GM12878 (cell line): Measurements from ENCODE around the gene KRTAP5-2. TPM values are rescaled to one million over a fixed set of nuclear protein-coding genes. Genes with fewer than 3 reads are reported as not detected.

ENCODE experiments used
- ATAC-seq: fragments of 200-7000 bp; cut with Tn5 transposase; 3 replicates; pipeline ENCODE4 v1.9.1; 2020; ENCODE audit warnings: mild to moderate bottlenecking, moderate library complexity
- BruUV-seq: library from RNA; stranded (reverse); fragments of 400-500 nt; replicated peaks from 2 replicates; lab custom pipeline; 2021; lab: Mats Ljungman, UMichigan
- CTCF ChIA-PET: fragments of 300-600 bp; sonication (Branson Sonifier 250); formaldehyde crosslinking; extraction: SDS; loops from one replicate; lab custom pipeline; 2021; ENCODE audit warnings: inconsistent platforms; lab: Yijun Ruan, JAX
- POLR2A ChIA-PET: fragments of 350-600 bp; formaldehyde crosslinking; extraction: SDS; loops from one replicate; lab custom pipeline; 2021; ENCODE audit warnings: inconsistent platforms; lab: Charles Lee
- RAD21 ChIA-PET: fragments of 300-600 bp; sonication (Branson Sonifier 250); formaldehyde crosslinking; loops from one replicate; lab custom pipeline; 2023; ENCODE audit warnings: antibody characterized with exemption; ENCODE audit not compliant: unreplicated experiment; lab: Charles Lee
- SMC1A ChIA-PET: fragments of 300-600 bp; sonication (Branson Sonifier 250); formaldehyde crosslinking; loops from one replicate; lab custom pipeline; 2023; ENCODE audit not compliant: unreplicated experiment, uncharacterized antibody; lab: Charles Lee
- DNase-seq: peaks from one replicate; pipeline ENCODE4 v3.0.0-alpha.2; 2011; ENCODE audit warnings: low read depth, low spot score
- FAIRE-seq: peaks from 3 replicates; lab custom pipeline; 2011; peaks lifted over from hg19 to GRCh38; lab: Jason Lieb, UNC
- H2AFZ ChIP-seq: 2 replicates; pipeline ENCODE4 v1.6.0; 2011; ENCODE audit warnings: low read depth, low read length, control low read depth; ENCODE audit not compliant: control insufficient read depth
- H3K27ac ChIP-seq: 2 replicates; pipeline ENCODE4 v1.5.1; 2011; ENCODE audit warnings: control low read depth; ENCODE audit not compliant: control insufficient read depth, insufficient read depth
- H3K27me3 ChIP-seq, 2 experiments: replicated peaks in 1 of 2; 2 replicates each; pipeline versions ENCODE4 v1.6.0 to v1.6.1; 2011; ENCODE audit warnings: low read length in 1 of 2; ENCODE audit not compliant: control insufficient read depth in 2 of 2, insufficient read depth in 2 of 2
- H3K36me3 ChIP-seq, 2 experiments: 2 replicates each; pipeline ENCODE4 v1.5.1; 2011; ENCODE audit warnings: low read length in 1 of 2; ENCODE audit not compliant: control insufficient read depth in 2 of 2, insufficient read depth in 2 of 2
- H3K4me1 ChIP-seq: 2 replicates; pipeline ENCODE4 v1.6.1; 2011; ENCODE audit warnings: mild to moderate bottlenecking, low read length, moderate library complexity, mixed read lengths; ENCODE audit not compliant: control insufficient read depth, insufficient read depth
- H3K4me2 ChIP-seq: 2 replicates; pipeline ENCODE4 v1.6.0; 2011; ENCODE audit warnings: control low read depth; ENCODE audit not compliant: control insufficient read depth, insufficient read depth
- H3K4me3 ChIP-seq: fragments of 200-600 bp; sonication (generic); 2 replicates; pipeline ENCODE4 v1.5.1; 2016
- H3K79me2 ChIP-seq: 2 replicates; pipeline ENCODE4 v1.6.0; 2011; ENCODE audit warnings: low read length; ENCODE audit not compliant: control insufficient read depth, insufficient read depth
- H3K9ac ChIP-seq: 2 replicates; pipeline ENCODE4 v1.8.0; 2011; ENCODE audit warnings: low read length, control low read depth, mixed read lengths; ENCODE audit not compliant: control insufficient read depth, insufficient read depth
- H3K9me3 ChIP-seq: replicated peaks from 3 replicates; pipeline ENCODE4 v1.5.1; 2011; ENCODE audit warnings: mild to moderate bottlenecking, low read length; ENCODE audit not compliant: control insufficient read depth, insufficient read depth
- H4K20me1 ChIP-seq: 2 replicates; pipeline ENCODE4 v1.6.0; 2011; ENCODE audit not compliant: control insufficient read depth, insufficient read depth
- ETV6 ChIP-seq, 2 experiments: fragments of 450-650 bp in 1 of 2; IDR thresholded peaks in 1 of 2; conservative IDR thresholded peaks in 1 of 2; 2 replicates each; pipeline ENCODE4 v1.6.1; 2014; ENCODE audit warnings: antibody characterized with exemption in 1 of 2, borderline replicate concordance in 1 of 2, low read depth in 1 of 2, mild to moderate bottlenecking in 1 of 2, moderate library complexity in 1 of 2
- HDGF ChIP-seq: fragments of 450-650 bp; IDR thresholded peaks from 2 replicates; pipeline ENCODE4 v1.6.1; 2016; ENCODE audit warnings: antibody characterized with exemption
- KDM1A ChIP-seq: fragments of 200-600 bp; sonication (generic); IDR thresholded peaks from 2 replicates; pipeline ENCODE4 v1.6.1; 2016; ENCODE audit warnings: borderline replicate concordance
- MXI1 ChIP-seq: fragments of 150-350 bp; IDR thresholded peaks from 2 replicates; pipeline ENCODE4 v1.6.1; 2011; ENCODE audit warnings: low read depth, mild to moderate bottlenecking, inconsistent platforms, low read length, improper control_type of control experiment
- POU2F2 ChIP-seq: IDR thresholded peaks from 3 replicates; pipeline ENCODE4 v1.6.1; 2011; ENCODE audit warnings: low read depth, mild to moderate bottlenecking, low read length, borderline replicate concordance
- RAD21 ChIP-seq: IDR thresholded peaks from 2 replicates; pipeline ENCODE4 v1.6.1; 2011; ENCODE audit warnings: mild to moderate bottlenecking, low read depth, low read length, moderate library complexity; ENCODE audit not compliant: insufficient read depth
- RELA ChIP-seq: fragments of 450-650 bp; IDR thresholded peaks from 2 replicates; pipeline ENCODE4 v1.8.0; 2014; ENCODE audit warnings: borderline replicate concordance; ENCODE audit not compliant: partially characterized antibody
- RFX5 ChIP-seq: IDR thresholded peaks from 2 replicates; pipeline ENCODE4 v1.6.1; 2011; ENCODE audit warnings: low read depth, low read length, improper control_type of control experiment
- WGBS: methylation state at CpG from one replicate; pipeline ENCODE4 v1.1.6; 2016; ENCODE audit warnings: low lambda C conversion rate; ENCODE audit not compliant: insufficient replicate concordance, insufficient coverage; ENCODE audit errors: missing lambda C conversion rate; 5-methylcytosine and 5-hydroxymethylcytosine counted together
- in situ Hi-C: fragments of 300-500 bp; cut with MboI; formaldehyde crosslinking; loops from 9 replicates; pipeline ENCODE4 v1.14.3; 2018; ENCODE audit warnings: mixed read lengths
- intact Hi-C: fragments of 100-400 bp; cut with micrococcal nuclease; formaldehyde crosslinking; loops from one replicate; pipeline ENCODE4 v1.14.2; 2022; ENCODE audit not compliant: unreplicated experiment
- polyA plus RNA-seq, 11 experiments: library from polyadenylated mRNA; depleted of rRNA in 4 of 11; unstranded in 6 of 11; stranded (reverse) in 5 of 11; fragments of >200 nt; fragmentation: Nextera tagmentation in 4 of 11; fragmentation: Illumina TruSeq in 1 of 11; extraction: Ambion mirVana in 4 of 11; extraction: Trizol in 1 of 11; gene quantifications; 1 replicate in 1 of 11; 2 replicates in 10 of 11; pipeline versions ENCODE4 v1.2.1 to v1.2.3, GENCODE V29; 2011 to 2016; ENCODE audit warnings: inconsistent platforms in 2 of 11, missing spikeins in 2 of 11, low read depth in 1 of 11
- total RNA-seq, 4 experiments: library from RNA; depleted of rRNA in 3 of 4; stranded (reverse); fragments of >200 nt in 3 of 4; fragmentation: Illumina TruSeq in 1 of 4; extraction: Trizol in 1 of 4; gene quantifications; 2 replicates each; pipeline versions ENCODE4 v1.2.1 to v1.2.3, GENCODE V29; 2013 to 2021
- TF ChIP-seq, protein P1 (sequence below): fragments of 450-650 bp; IDR thresholded peaks from 2 replicates; pipeline ENCODE4 v1.6.1; 2017; ENCODE audit warnings: low read depth, mild to moderate bottlenecking, moderate library complexity
- TF ChIP-seq, protein P2 (sequence below): fragments of 450-650 bp; IDR thresholded peaks from 2 replicates; pipeline ENCODE4 v1.6.1; 2016; ENCODE audit warnings: mild to moderate bottlenecking, moderate library complexity, borderline replicate concordance
- TF ChIP-seq, protein P3 (sequence below): fragments of 450-650 bp; IDR thresholded peaks from 2 replicates; pipeline ENCODE4 v1.6.1; 2017; ENCODE audit warnings: mild to moderate bottlenecking, low read depth, inconsistent platforms; ENCODE audit not compliant: poor library complexity, severe bottlenecking
- TF ChIP-seq, protein P4 (sequence below): fragments of 450-650 bp; formaldehyde crosslinking; IDR thresholded peaks from 2 replicates; pipeline ENCODE4 v1.4.0; 2020; ENCODE audit warnings: mild to moderate bottlenecking, moderate library complexity

KRTAP5-2 gene
- total and polyA plus RNA-seq, 10 of the 15 experiments (the other 5 are each of a cell fraction or from before 2014, with no cell fraction given) = not detected

DNA sequence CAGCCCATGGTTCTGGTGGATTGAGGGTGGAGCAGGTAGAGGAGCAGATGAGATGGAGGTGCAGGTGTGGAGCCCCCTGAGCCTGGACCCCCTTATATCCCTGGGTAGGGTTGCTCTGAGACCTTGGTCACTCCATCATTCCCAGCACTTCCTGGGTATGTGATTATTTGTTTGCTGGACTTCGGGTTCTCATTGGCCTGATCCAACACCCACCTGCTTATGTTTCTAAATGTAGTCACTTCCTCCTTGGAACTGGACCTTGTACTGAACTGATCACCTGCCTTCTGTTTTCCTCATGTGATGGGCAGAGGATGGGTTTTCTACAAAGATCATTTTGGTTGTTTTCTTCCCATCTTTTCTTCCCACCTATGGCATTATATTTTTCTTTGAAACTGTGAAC, 24.0 kb upstream of the KRTAP5-2 start, which contains the start of gene KRTAP5-4:
Gene KRTAP5-4 (minus strand): TSS at position 53 of the 400 bp plus-strand sequence. CDS start 45 bp downstream, at position 8.
- H3K4me3 ChIP-seq = no peak within 1 kb of the TSS
- H3K4me1 ChIP-seq = no peaks in the 10 kb centered on the region
- 0% methylated on average over 1 of the region's 1 CpG for whole genome bisulfite sequencing
- in situ Hi-C loops = no loop called here
- no peak for ATAC-seq
- ChIA-PET RAD21 (no interaction called here), SMC1A (interaction anchor here (1.7 kb wide), 1 partner anchor 27 kb away, joined by 4 read pairs; no protein-coding TSS in a partner anchor), POLR2A (no interaction called here), CTCF (interaction anchor here (1.2 kb wide), 1 partner anchor 18 kb away, joined by 4 read pairs; no protein-coding TSS in a partner anchor)
- no peak for FAIRE-seq
- H3K27me3 ChIP-seq = peaks cover 0 to 3% of the 10 kb centered on the region in 2 experiments; a peak in 2 of 4 replicates
- H2AFZ ChIP-seq = no peak within 1 kb of the TSS
- H3K36me3 ChIP-seq = no peaks in the 10 kb centered on the region
- H4K20me1 ChIP-seq = no peaks in the 10 kb centered on the region
- no peak within 1 kb of the TSS for H3K4me2 ChIP-seq
- no peaks in the 10 kb centered on the region for H3K9me3 ChIP-seq
- no TSS peak for BruUV-seq
- DNase-seq = no peak
- no peak within 1 kb of the TSS for H3K9ac ChIP-seq
- intact Hi-C loops = no loop called here
- H3K27ac ChIP-seq = no peak within 1 kb of the TSS
- H3K79me2 ChIP-seq = no peaks in the 10 kb centered on the region
- TF ChIP-seq POU2F2 = no peak
- no peak for TF ChIP-seq RFX5
- TF ChIP-seq, protein P1, sequence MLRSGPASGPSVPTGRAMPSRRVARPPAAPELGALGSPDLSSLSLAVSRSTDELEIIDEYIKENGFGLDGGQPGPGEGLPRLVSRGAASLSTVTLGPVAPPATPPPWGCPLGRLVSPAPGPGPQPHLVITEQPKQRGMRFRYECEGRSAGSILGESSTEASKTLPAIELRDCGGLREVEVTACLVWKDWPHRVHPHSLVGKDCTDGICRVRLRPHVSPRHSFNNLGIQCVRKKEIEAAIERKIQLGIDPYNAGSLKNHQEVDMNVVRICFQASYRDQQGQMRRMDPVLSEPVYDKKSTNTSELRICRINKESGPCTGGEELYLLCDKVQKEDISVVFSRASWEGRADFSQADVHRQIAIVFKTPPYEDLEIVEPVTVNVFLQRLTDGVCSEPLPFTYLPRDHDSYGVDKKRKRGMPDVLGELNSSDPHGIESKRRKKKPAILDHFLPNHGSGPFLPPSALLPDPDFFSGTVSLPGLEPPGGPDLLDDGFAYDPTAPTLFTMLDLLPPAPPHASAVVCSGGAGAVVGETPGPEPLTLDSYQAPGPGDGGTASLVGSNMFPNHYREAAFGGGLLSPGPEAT = no peak
- TF ChIP-seq, protein P2, sequence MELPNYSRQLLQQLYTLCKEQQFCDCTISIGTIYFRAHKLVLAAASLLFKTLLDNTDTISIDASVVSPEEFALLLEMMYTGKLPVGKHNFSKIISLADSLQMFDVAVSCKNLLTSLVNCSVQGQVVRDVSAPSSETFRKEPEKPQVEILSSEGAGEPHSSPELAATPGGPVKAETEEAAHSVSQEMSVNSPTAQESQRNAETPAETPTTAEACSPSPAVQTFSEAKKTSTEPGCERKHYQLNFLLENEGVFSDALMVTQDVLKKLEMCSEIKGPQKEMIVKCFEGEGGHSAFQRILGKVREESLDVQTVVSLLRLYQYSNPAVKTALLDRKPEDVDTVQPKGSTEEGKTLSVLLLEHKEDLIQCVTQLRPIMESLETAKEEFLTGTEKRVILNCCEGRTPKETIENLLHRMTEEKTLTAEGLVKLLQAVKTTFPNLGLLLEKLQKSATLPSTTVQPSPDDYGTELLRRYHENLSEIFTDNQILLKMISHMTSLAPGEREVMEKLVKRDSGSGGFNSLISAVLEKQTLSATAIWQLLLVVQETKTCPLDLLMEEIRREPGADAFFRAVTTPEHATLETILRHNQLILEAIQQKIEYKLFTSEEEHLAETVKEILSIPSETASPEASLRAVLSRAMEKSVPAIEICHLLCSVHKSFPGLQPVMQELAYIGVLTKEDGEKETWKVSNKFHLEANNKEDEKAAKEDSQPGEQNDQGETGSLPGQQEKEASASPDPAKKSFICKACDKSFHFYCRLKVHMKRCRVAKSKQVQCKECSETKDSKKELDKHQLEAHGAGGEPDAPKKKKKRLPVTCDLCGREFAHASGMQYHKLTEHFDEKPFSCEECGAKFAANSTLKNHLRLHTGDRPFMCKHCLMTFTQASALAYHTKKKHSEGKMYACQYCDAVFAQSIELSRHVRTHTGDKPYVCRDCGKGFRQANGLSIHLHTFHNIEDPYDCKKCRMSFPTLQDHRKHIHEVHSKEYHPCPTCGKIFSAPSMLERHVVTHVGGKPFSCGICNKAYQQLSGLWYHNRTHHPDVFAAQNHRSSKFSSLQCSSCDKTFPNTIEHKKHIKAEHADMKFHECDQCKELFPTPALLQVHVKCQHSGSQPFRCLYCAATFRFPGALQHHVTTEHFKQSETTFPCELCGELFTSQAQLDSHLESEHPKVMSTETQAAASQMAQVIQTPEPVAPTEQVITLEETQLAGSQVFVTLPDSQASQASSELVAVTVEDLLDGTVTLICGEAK = no peak
- TF ChIP-seq RELA = no peak
- TF ChIP-seq KDM1A = no peak
- no peak for TF ChIP-seq MXI1
- no peak for TF ChIP-seq ETV6 (conservative IDR thresholded peaks at IDR 0.05 in 1 of 2, IDR thresholded peaks at IDR 0.05 in 1 of 2; ENCODE audit: borderline replicate concordance in 1 of 2, low read depth in 1 of 2)
- no peak for TF ChIP-seq RAD21
- no peak for TF ChIP-seq HDGF
- TF ChIP-seq, protein P3, sequence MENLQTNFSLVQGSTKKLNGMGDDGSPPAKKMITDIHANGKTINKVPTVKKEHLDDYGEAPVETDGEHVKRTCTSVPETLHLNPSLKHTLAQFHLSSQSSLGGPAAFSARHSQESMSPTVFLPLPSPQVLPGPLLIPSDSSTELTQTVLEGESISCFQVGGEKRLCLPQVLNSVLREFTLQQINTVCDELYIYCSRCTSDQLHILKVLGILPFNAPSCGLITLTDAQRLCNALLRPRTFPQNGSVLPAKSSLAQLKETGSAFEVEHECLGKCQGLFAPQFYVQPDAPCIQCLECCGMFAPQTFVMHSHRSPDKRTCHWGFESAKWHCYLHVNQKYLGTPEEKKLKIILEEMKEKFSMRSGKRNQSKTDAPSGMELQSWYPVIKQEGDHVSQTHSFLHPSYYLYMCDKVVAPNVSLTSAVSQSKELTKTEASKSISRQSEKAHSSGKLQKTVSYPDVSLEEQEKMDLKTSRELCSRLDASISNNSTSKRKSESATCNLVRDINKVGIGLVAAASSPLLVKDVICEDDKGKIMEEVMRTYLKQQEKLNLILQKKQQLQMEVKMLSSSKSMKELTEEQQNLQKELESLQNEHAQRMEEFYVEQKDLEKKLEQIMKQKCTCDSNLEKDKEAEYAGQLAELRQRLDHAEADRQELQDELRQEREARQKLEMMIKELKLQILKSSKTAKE = no peak
- TF ChIP-seq, protein P4, sequence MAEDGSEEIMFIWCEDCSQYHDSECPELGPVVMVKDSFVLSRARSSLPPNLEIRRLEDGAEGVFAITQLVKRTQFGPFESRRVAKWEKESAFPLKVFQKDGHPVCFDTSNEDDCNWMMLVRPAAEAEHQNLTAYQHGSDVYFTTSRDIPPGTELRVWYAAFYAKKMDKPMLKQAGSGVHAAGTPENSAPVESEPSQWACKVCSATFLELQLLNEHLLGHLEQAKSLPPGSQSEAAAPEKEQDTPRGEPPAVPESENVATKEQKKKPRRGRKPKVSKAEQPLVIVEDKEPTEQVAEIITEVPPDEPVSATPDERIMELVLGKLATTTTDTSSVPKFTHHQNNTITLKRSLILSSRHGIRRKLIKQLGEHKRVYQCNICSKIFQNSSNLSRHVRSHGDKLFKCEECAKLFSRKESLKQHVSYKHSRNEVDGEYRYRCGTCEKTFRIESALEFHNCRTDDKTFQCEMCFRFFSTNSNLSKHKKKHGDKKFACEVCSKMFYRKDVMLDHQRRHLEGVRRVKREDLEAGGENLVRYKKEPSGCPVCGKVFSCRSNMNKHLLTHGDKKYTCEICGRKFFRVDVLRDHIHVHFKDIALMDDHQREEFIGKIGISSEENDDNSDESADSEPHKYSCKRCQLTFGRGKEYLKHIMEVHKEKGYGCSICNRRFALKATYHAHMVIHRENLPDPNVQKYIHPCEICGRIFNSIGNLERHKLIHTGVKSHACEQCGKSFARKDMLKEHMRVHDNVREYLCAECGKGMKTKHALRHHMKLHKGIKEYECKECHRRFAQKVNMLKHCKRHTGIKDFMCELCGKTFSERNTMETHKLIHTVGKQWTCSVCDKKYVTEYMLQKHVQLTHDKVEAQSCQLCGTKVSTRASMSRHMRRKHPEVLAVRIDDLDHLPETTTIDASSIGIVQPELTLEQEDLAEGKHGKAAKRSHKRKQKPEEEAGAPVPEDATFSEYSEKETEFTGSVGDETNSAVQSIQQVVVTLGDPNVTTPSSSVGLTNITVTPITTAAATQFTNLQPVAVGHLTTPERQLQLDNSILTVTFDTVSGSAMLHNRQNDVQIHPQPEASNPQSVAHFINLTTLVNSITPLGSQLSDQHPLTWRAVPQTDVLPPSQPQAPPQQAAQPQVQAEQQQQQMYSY (CRISPR knock-in tag) = no peak
